SK-N-SH (cell line): ENCODE measurements around the gene RPA1. TPM values are rescaled to one million over a fixed set of nuclear protein-coding genes. Genes with fewer than 3 reads are reported as not detected.

Experiments
- CTCF ChIA-PET: fragments of 300-600, 350-600 bp; formaldehyde crosslinking; extraction: SDS; loops from one replicate; lab custom pipeline; 2021; lab: Yijun Ruan, JAX
- POLR2A ChIA-PET: fragments of 350-600 bp; sonication (Branson Sonifier 250); formaldehyde crosslinking; extraction: SDS; loops from one replicate; lab custom pipeline; 2020; ENCODE audit warnings: antibody characterized with exemption, inconsistent platforms; lab: Yijun Ruan, JAX
- DNase-seq: peaks from one replicate; pipeline ENCODE4 v3.0.0; 2012
- H2AFZ ChIP-seq: fragments of 200-600 bp; sonication (generic); 2 replicates; pipeline ENCODE4 v1.8.1; 2016; ENCODE audit warnings: antibody characterized with exemption, mild to moderate bottlenecking, low read depth
- H3F3A ChIP-seq: fragments of 200-600 bp; sonication (generic); replicated peaks from 2 replicates; pipeline ENCODE3; 2016; ENCODE audit warnings: antibody characterized with exemption, mild to moderate bottlenecking; ENCODE audit not compliant: insufficient read depth
- H3K27ac ChIP-seq, 2 experiments: fragments of 200-500 bp in 1 of 2; fragments of 200-600 bp in 1 of 2; sonication (Bioruptor generic) in 1 of 2; sonication (generic), shearing (Covaris generic) in 1 of 2; 2 replicates each; pipeline versions ENCODE4 v1.5.1 to v1.6.1; 2014 to 2016; ENCODE audit warnings: low read depth in 2 of 2, inconsistent platforms in 1 of 2, low read length in 1 of 2, mild to moderate bottlenecking in 1 of 2, mixed read lengths in 1 of 2
- H3K27me3 ChIP-seq: fragments of 200-600 bp; sonication (generic), shearing (Covaris generic); 2 replicates; pipeline ENCODE4 v1.6.1; 2016; ENCODE audit warnings: mixed run types; ENCODE audit not compliant: insufficient read depth
- H3K36me3 ChIP-seq, 2 experiments: fragments of 200-500 bp in 1 of 2; fragments of 200-600 bp in 1 of 2; sonication (Bioruptor generic) in 1 of 2; sonication (generic) in 1 of 2; replicated peaks in 1 of 2; 2 replicates each; pipeline versions ENCODE3 to v1.5.1; 2014 to 2016; ENCODE audit warnings: low read length in 1 of 2, mild to moderate bottlenecking in 1 of 2; ENCODE audit not compliant: insufficient read depth in 2 of 2, control insufficient read depth in 1 of 2
- H3K4me1 ChIP-seq, 2 experiments: fragments of 200-500 bp in 1 of 2; fragments of 200-600 bp in 1 of 2; sonication (Bioruptor generic) in 1 of 2; sonication (generic), shearing (Covaris generic) in 1 of 2; 2 replicates each; pipeline versions ENCODE4 v1.5.1 to v1.6.1; 2014 to 2016; ENCODE audit warnings: low read depth in 1 of 2, low read length in 1 of 2, mixed run types in 1 of 2; ENCODE audit not compliant: insufficient read depth in 2 of 2, control insufficient read depth in 1 of 2
- H3K4me2 ChIP-seq: fragments of 200-600 bp; sonication (generic), shearing (Covaris generic); 2 replicates; pipeline ENCODE4 v1.6.1; 2017; ENCODE audit warnings: mixed run types
- H3K4me3 ChIP-seq, 2 experiments: fragments of 200-500 bp in 1 of 2; fragments of 200-600 bp in 1 of 2; sonication (Bioruptor generic) in 1 of 2; sonication (generic), shearing (Covaris generic) in 1 of 2; 2 replicates each; pipeline versions ENCODE4 v1.5.1 to v1.8.1; 2014 to 2016; ENCODE audit warnings: low read depth in 2 of 2, inconsistent platforms in 1 of 2, low read length in 1 of 2, mild to moderate bottlenecking in 1 of 2, mixed read lengths in 1 of 2, moderate library complexity in 1 of 2
- H3K79me2 ChIP-seq: fragments of 200-600 bp; sonication (generic); 2 replicates; pipeline ENCODE4 v1.8.1; 2017; ENCODE audit warnings: mild to moderate bottlenecking; ENCODE audit not compliant: insufficient read depth
- H3K9ac ChIP-seq: fragments of 200-600 bp; sonication (generic); 2 replicates; pipeline ENCODE4 v1.6.1; 2017; ENCODE audit warnings: mixed run types
- H3K9me2 ChIP-seq: fragments of 200-600 bp; sonication (generic); 2 replicates; pipeline ENCODE4 v1.6.1; 2017; ENCODE audit warnings: mixed run types
- H3K9me3 ChIP-seq: fragments of 200-600 bp; sonication (generic); 2 replicates; pipeline ENCODE4 v1.6.1; 2017; ENCODE audit warnings: mixed run types, mild to moderate bottlenecking, moderate library complexity
- H4K20me1 ChIP-seq: fragments of 200-600 bp; sonication (generic); 2 replicates; pipeline ENCODE4 v1.6.1; 2017; ENCODE audit warnings: mild to moderate bottlenecking, mixed run types; ENCODE audit not compliant: insufficient read depth
- CTCF ChIP-seq: fragments of 200-600 bp; sonication (generic); IDR thresholded peaks from 2 replicates; pipeline ENCODE4 v1.6.1; 2017; ENCODE audit warnings: antibody characterized with exemption, mild to moderate bottlenecking, moderate library complexity
- EP300 ChIP-seq, 2 experiments: IDR thresholded peaks; 2 replicates each; pipeline versions ENCODE4 v1.4.0 to v1.6.1; 2012; ENCODE audit warnings: borderline replicate concordance in 1 of 2, low read depth in 1 of 2, low read length in 1 of 2
- EZH2phosphoT487 ChIP-seq: fragments of 200-600 bp; sonication (generic); IDR thresholded peaks from 2 replicates; pipeline ENCODE4 v1.6.1; 2017; ENCODE audit warnings: low read depth, mixed run types, mild to moderate bottlenecking, antibody characterized with exemption, moderate library complexity, borderline replicate concordance
- FOSL2 ChIP-seq: IDR thresholded peaks from 2 replicates; pipeline ENCODE4 v1.4.0; 2012; ENCODE audit warnings: low read depth, mild to moderate bottlenecking, moderate library complexity, borderline replicate concordance
- FOXJ3 ChIP-seq: sonication (generic); formaldehyde crosslinking; IDR thresholded peaks from 2 replicates; pipeline ENCODE4 v1.5.1; 2020; ENCODE audit warnings: mild to moderate bottlenecking, missing genetic modification reagents
- FOXM1 ChIP-seq: IDR thresholded peaks from 2 replicates; pipeline ENCODE4 v1.4.0; 2012; ENCODE audit warnings: low read depth, mild to moderate bottlenecking
- GATA2 ChIP-seq: sonication (generic); formaldehyde crosslinking; IDR thresholded peaks from 2 replicates; pipeline ENCODE4 v1.5.0; 2020; ENCODE audit warnings: mild to moderate bottlenecking, missing genetic modification reagents
- IRF3 ChIP-seq: fragments of 150-350 bp; IDR thresholded peaks from 2 replicates; pipeline ENCODE4 v1.6.1; 2016; ENCODE audit warnings: mild to moderate bottlenecking, low read depth, low read length
- JUND ChIP-seq: IDR thresholded peaks from 2 replicates; pipeline ENCODE4 v1.4.0; 2012
- MEF2A ChIP-seq: IDR thresholded peaks from 2 replicates; pipeline ENCODE4 v1.4.0; 2012; ENCODE audit warnings: low read depth, borderline replicate concordance
- NFIC ChIP-seq: IDR thresholded peaks from 2 replicates; pipeline ENCODE4 v1.4.0; 2012; ENCODE audit warnings: borderline replicate concordance
- POLR2AphosphoS5 ChIP-seq: IDR thresholded peaks from 2 replicates; pipeline ENCODE4 v1.6.1; 2012; ENCODE audit warnings: low read depth, low read length
- RAD21 ChIP-seq: IDR thresholded peaks from 2 replicates; pipeline ENCODE4 v1.6.1; 2012; ENCODE audit warnings: mild to moderate bottlenecking, low read length
- RCOR1 ChIP-seq: fragments of 150-350 bp; IDR thresholded peaks from 2 replicates; pipeline ENCODE4 v1.6.1; 2017; ENCODE audit warnings: antibody characterized with exemption, low read length
- SIN3A ChIP-seq: IDR thresholded peaks from 2 replicates; pipeline ENCODE4 v1.6.1; 2012; ENCODE audit warnings: low read depth, mild to moderate bottlenecking, low read length, moderate library complexity, borderline replicate concordance
- SMC3 ChIP-seq: IDR thresholded peaks from 2 replicates; pipeline ENCODE4 v1.6.1; 2012; ENCODE audit warnings: low read depth, low read length, improper control_type of control experiment
- TCF12 ChIP-seq: IDR thresholded peaks from 2 replicates; pipeline ENCODE4 v1.4.0; 2012
- TEAD4 ChIP-seq: IDR thresholded peaks from 2 replicates; pipeline ENCODE4 v1.4.0; 2012; ENCODE audit warnings: mild to moderate bottlenecking, borderline replicate concordance; ENCODE audit not compliant: insufficient read depth
- USF2 ChIP-seq: fragments of 150-350 bp; IDR thresholded peaks from 2 replicates; pipeline ENCODE4 v1.6.1; 2017; ENCODE audit warnings: antibody characterized with exemption, low read length, low read depth, borderline replicate concordance
- WGBS: methylation state at CpG from one replicate; pipeline ENCODE4 v1.1.6; 2017; ENCODE audit warnings: low lambda C conversion rate; 5-methylcytosine and 5-hydroxymethylcytosine counted together
- polyA plus RNA-seq, 3 experiments: library from polyadenylated mRNA; depleted of rRNA; stranded (reverse); fragments of >200 nt; gene quantifications; 2 replicates each; pipeline ENCODE4 v1.2.3, GENCODE V29; 2012

Gene RPA1
- polyA plus RNA-seq, 1 of the 3 experiments (the other 2 are of a cell fraction) = 47.2 TPM

- Histone ChIP-seq H4K20me1 (no peaks in the 10 kb centered on the region), H3K27ac (no peak overlapping the region), H3K9me2 (no peaks in the 10 kb centered on the region), H3K9me3 (no peaks in the 10 kb centered on the region), H3K27me3 (no peaks in the 10 kb centered on the region), H3K4me2 (no peak overlapping the region), H3K79me2 (peaks cover 4% of the 10 kb centered on the region; the same call in 1 of the 2 replicates), H3K4me3 (no peak overlapping the region), H3F3A (no peaks in the 10 kb centered on the region), H3K36me3 (peaks cover 24 to 31% of the 10 kb centered on the region in 2 experiments), H3K4me1 (no peaks in the 10 kb centered on the region), H3K9ac (no peak overlapping the region), H2AFZ (no peak overlapping the region)
- ChIA-PET POLR2A (no interaction called here), CTCF (interaction anchor here (0.9 to 1.4 kb wide), 6 partner anchors 9 to 201 kb away, joined by 3 to 5 read pairs (median 4); partner anchors contain the start of gene HIC1)
- no peak for DNase-seq
- no peak for TF ChIP-seq EP300 (IDR thresholded peaks at IDR 0.05; ENCODE audit: borderline replicate concordance in 1 of 2, low read depth in 1 of 2, low read length in 1 of 2)
- TF ChIP-seq NFIC = no peak
- TF ChIP-seq POLR2AphosphoS5 = no peak
- TF ChIP-seq SIN3A = no peak
- no peak for TF ChIP-seq CTCF
- TF ChIP-seq FOSL2 = no peak
- TF ChIP-seq TCF12 = no peak
- no peak for TF ChIP-seq RCOR1
- no peak for TF ChIP-seq IRF3
- no peak for TF ChIP-seq GATA2 (CRISPR knock-in tag)
- no peak for TF ChIP-seq EZH2phosphoT487
- no peak for TF ChIP-seq FOXJ3 (CRISPR knock-in tag)
- no peak for TF ChIP-seq FOXM1
- WGBS = 96% methylated on average over 3 of the region's 3 CpGs
These were observed 40.8 kb downstream of the RPA1 start for GRCh38 chr17:1870592-1870991.

- Histone ChIP-seq H3K4me2 (no peak overlapping the region), H3K27me3 (no peaks in the 10 kb centered on the region), H3K4me1 (no peaks in the 10 kb centered on the region), H4K20me1 (no peaks in the 10 kb centered on the region), H3K36me3 (peaks cover 31 to 39% of the 10 kb centered on the region in 2 experiments), H3K27ac (no peak overlapping the region), H3K9me3 (no peaks in the 10 kb centered on the region), H2AFZ (no peak overlapping the region), H3F3A (no peaks in the 10 kb centered on the region), H3K79me2 (no peaks in the 10 kb centered on the region), H3K4me3 (no peak overlapping the region), H3K9me2 (no peaks in the 10 kb centered on the region), H3K9ac (no peak overlapping the region)
- ChIA-PET CTCF (no interaction called here), POLR2A (no interaction called here)
- no peak for DNase-seq
- 92% methylated on average over 5 of the region's 5 CpGs for WGBS
- TF ChIP-seq MEF2A = no peak
- TF ChIP-seq USF2 = no peak
- no peak for TF ChIP-seq JUND
- no peak for TF ChIP-seq TEAD4
- TF ChIP-seq NFIC = no peak
- no peak for TF ChIP-seq SMC3
- no peak for TF ChIP-seq RAD21
These were observed 42.0 kb downstream of the RPA1 start for GRCh38 chr17:1871756-1872155.
